H1 (cell line): Measurements from ENCODE around the gene BABAM2. TPM values are rescaled to one million over a fixed set of nuclear protein-coding genes. Genes with fewer than 3 reads are reported as not detected.

Experiments
- CTCF ChIA-PET: fragments of 300-600 bp; sonication (Branson Sonifier 250); formaldehyde crosslinking; loops from one replicate; lab custom pipeline; 2021; ENCODE audit not compliant: partially characterized antibody; lab: Charles Lee
- POLR2A ChIA-PET: fragments of 300-600 bp; sonication (Branson Sonifier 250); formaldehyde crosslinking; loops from one replicate; lab custom pipeline; 2021; ENCODE audit warnings: inconsistent platforms; ENCODE audit not compliant: partially characterized antibody; lab: Charles Lee
- DNase-seq, 2 experiments: peaks; one replicate each; pipeline versions ENCODE4 v3.0.0 to v3.0.0-alpha.2; 2010 to 2022; ENCODE audit warnings: low spot score in 2 of 2, low read depth in 1 of 2, mixed read lengths in 1 of 2
- FAIRE-seq: peaks from 2 replicates; lab custom pipeline; 2011; peaks lifted over from hg19 to GRCh38; lab: Jason Lieb, UNC
- H2AFZ ChIP-seq: 2 replicates; pipeline ENCODE4 v1.8.1; 2012; ENCODE audit warnings: low read length, inconsistent platforms
- H2AK5ac ChIP-seq: 2 replicates; pipeline ENCODE4 v1.6.1; 2013; ENCODE audit warnings: low read depth, low read length
- H2BK120ac ChIP-seq: replicated peaks from 2 replicates; pipeline ENCODE3; 2013; ENCODE audit warnings: low read depth, low read length, inconsistent platforms
- H2BK12ac ChIP-seq: 2 replicates; pipeline ENCODE4 v1.6.1; 2013; ENCODE audit warnings: low read depth, low read length
- H2BK15ac ChIP-seq: 2 replicates; pipeline ENCODE4 v1.6.1; 2013; ENCODE audit warnings: low read length
- H2BK20ac ChIP-seq: 2 replicates; pipeline ENCODE4 v1.6.1; 2013; ENCODE audit warnings: low read length
- H2BK5ac ChIP-seq: 2 replicates; pipeline ENCODE4 v1.6.1; 2013; ENCODE audit warnings: low read depth, low read length
- H3K14ac ChIP-seq: 2 replicates; pipeline ENCODE4 v1.6.1; 2013; ENCODE audit warnings: inconsistent platforms; ENCODE audit not compliant: insufficient read length
- H3K18ac ChIP-seq: 2 replicates; pipeline ENCODE4 v1.6.1; 2013; ENCODE audit warnings: low read length; ENCODE audit errors: extremely low read depth
- H3K23ac ChIP-seq: 2 replicates; pipeline ENCODE4 v1.6.1; 2013; ENCODE audit warnings: inconsistent platforms; ENCODE audit not compliant: insufficient read length
- H3K23me2 ChIP-seq: 2 replicates; pipeline ENCODE4 v1.6.1; 2013; ENCODE audit warnings: low read depth, low read length
- H3K27ac ChIP-seq: 2 replicates; pipeline ENCODE4 v1.6.1; 2011; ENCODE audit warnings: low read depth, low read length, inconsistent platforms
- H3K27me3 ChIP-seq, 4 experiments: replicated peaks in 1 of 4; 1 replicate in 1 of 4; 2 replicates in 3 of 4; pipeline versions ENCODE4 v1.6.1 to v1.8.1; 2011 to 2013; ENCODE audit warnings: low read length in 3 of 4, mild to moderate bottlenecking in 3 of 4, inconsistent platforms in 2 of 4, mixed read lengths in 2 of 4, moderate library complexity in 1 of 4; ENCODE audit not compliant: control insufficient read depth in 3 of 4, insufficient read depth in 3 of 4; ENCODE audit errors: extremely low read depth in 1 of 4
- H3K36me3 ChIP-seq, 4 experiments: 2 replicates each; pipeline versions ENCODE4 v1.6.1 to v1.8.1; 2011 to 2013; ENCODE audit warnings: mild to moderate bottlenecking in 4 of 4, low read length in 3 of 4, moderate library complexity in 2 of 4, control low read depth in 1 of 4, inconsistent platforms in 1 of 4; ENCODE audit not compliant: insufficient read depth in 4 of 4, control insufficient read depth in 2 of 4
- H3K4ac ChIP-seq: replicated peaks from 2 replicates; pipeline ENCODE3; 2013; ENCODE audit warnings: low read length, low read depth, mixed read lengths, inconsistent platforms; ENCODE audit not compliant: insufficient read length
- H3K4me1 ChIP-seq, 4 experiments: replicated peaks in 1 of 4; 1 replicate in 1 of 4; 2 replicates in 3 of 4; pipeline versions ENCODE4 v1.6.1 to v1.8.1; 2011 to 2013; ENCODE audit warnings: low read length in 3 of 4, inconsistent platforms in 2 of 4, mixed read lengths in 1 of 4; ENCODE audit not compliant: insufficient read depth in 4 of 4, control insufficient read depth in 3 of 4
- H3K4me2 ChIP-seq, 2 experiments: 2 replicates each; pipeline versions ENCODE4 v1.6.1 to v1.8.1; 2011 to 2013; ENCODE audit warnings: low read depth in 2 of 2, low read length in 2 of 2, control low read depth in 1 of 2, inconsistent platforms in 1 of 2, mild to moderate bottlenecking in 1 of 2; ENCODE audit not compliant: insufficient read depth in 1 of 2
- H3K4me3 ChIP-seq, 4 experiments: fragments of 200-600, 300-600 bp in 1 of 4; sonication (generic), shearing (Covaris generic), sonication (Bioruptor Twin) in 1 of 4; 2 replicates each; pipeline versions ENCODE4 v1.5.1 to v1.8.1; 2011 to 2016; ENCODE audit warnings: low read length in 4 of 4, low read depth in 3 of 4, control low read depth in 2 of 4, inconsistent platforms in 2 of 4, mild to moderate bottlenecking in 2 of 4, mixed read lengths in 1 of 4, moderate library complexity in 1 of 4; ENCODE audit not compliant: insufficient read depth in 2 of 4; ENCODE audit errors: extremely low read depth in 1 of 4
- H3K56ac ChIP-seq: replicated peaks from 2 replicates; pipeline ENCODE3; 2013; ENCODE audit warnings: low read depth, mild to moderate bottlenecking, mixed read lengths, low read length, inconsistent platforms; ENCODE audit not compliant: insufficient read length
- H3K79me1 ChIP-seq: 2 replicates; pipeline ENCODE4 v1.6.1; 2013; ENCODE audit warnings: low read depth, low read length, control low read depth
- H3K79me2 ChIP-seq, 2 experiments: 2 replicates each; pipeline versions ENCODE4 v1.6.1 to v1.8.1; 2012 to 2013; ENCODE audit warnings: low read length in 2 of 2, mild to moderate bottlenecking in 2 of 2, inconsistent platforms in 1 of 2; ENCODE audit not compliant: insufficient read depth in 2 of 2, control insufficient read depth in 1 of 2
- H3K9ac ChIP-seq, 4 experiments: replicated peaks in 1 of 4; 1 replicate in 1 of 4; 2 replicates in 3 of 4; pipeline versions ENCODE4 v1.6.1 to v1.8.1; 2011 to 2013; ENCODE audit warnings: low read depth in 3 of 4, low read length in 3 of 4, control low read depth in 2 of 4, mild to moderate bottlenecking in 2 of 4, moderate library complexity in 2 of 4, inconsistent platforms in 1 of 4; ENCODE audit errors: extremely low read depth in 1 of 4
- H3K9me3 ChIP-seq, 2 experiments: 2 replicates each; pipeline versions ENCODE4 v1.6.1 to v1.8.1; 2012 to 2013; ENCODE audit warnings: mild to moderate bottlenecking in 2 of 2, moderate library complexity in 2 of 2, control low read depth in 1 of 2, inconsistent platforms in 1 of 2, low read depth in 1 of 2, low read length in 1 of 2, mixed read lengths in 1 of 2; ENCODE audit not compliant: insufficient read depth in 2 of 2
- H4K20me1 ChIP-seq, 2 experiments: replicated peaks in 1 of 2; 2 replicates each; pipeline versions ENCODE3 to v1.8.1; 2011 to 2013; ENCODE audit warnings: inconsistent platforms in 2 of 2, low read length in 2 of 2, mild to moderate bottlenecking in 1 of 2; ENCODE audit not compliant: insufficient read depth in 2 of 2, control insufficient read depth in 1 of 2
- H4K5ac ChIP-seq: 2 replicates; pipeline ENCODE4 v1.6.1; 2013; ENCODE audit warnings: low read length, low read depth, mixed read lengths, inconsistent platforms; ENCODE audit not compliant: insufficient read length
- H4K8ac ChIP-seq: 2 replicates; pipeline ENCODE4 v1.8.0; 2013; ENCODE audit warnings: mild to moderate bottlenecking, moderate library complexity, low read length, inconsistent platforms; ENCODE audit not compliant: insufficient read depth; ENCODE audit errors: extremely low read depth
- H4K91ac ChIP-seq: replicated peaks from 2 replicates; pipeline ENCODE3; 2013; ENCODE audit warnings: low read length, mixed read lengths, inconsistent platforms; ENCODE audit not compliant: insufficient read length
- BACH1 ChIP-seq: IDR thresholded peaks from 2 replicates; pipeline ENCODE4 v1.6.1; 2012; ENCODE audit warnings: low read length, improper control_type of control experiment
- CBX8 ChIP-seq: fragments of 300-800, 300-1000 bp; sonication (generic); IDR thresholded peaks from 2 replicates; pipeline ENCODE4 v1.7.1; 2016; ENCODE audit warnings: low read depth, low read length, borderline replicate concordance
- FOSL1 ChIP-seq: IDR thresholded peaks from 2 replicates; pipeline ENCODE4 v1.6.1; 2011; ENCODE audit warnings: mild to moderate bottlenecking, low read depth, low read length, moderate library complexity; ENCODE audit not compliant: insufficient read depth
- KDM5A ChIP-seq: fragments of 200-600 bp; IDR thresholded peaks from 2 replicates; pipeline ENCODE4 v1.7.1; 2012; ENCODE audit warnings: mild to moderate bottlenecking, low read length, inconsistent platforms, mixed read lengths
- NANOG ChIP-seq: IDR thresholded peaks from 2 replicates; pipeline ENCODE4 v1.6.1; 2011; ENCODE audit warnings: low read length, low read depth, mild to moderate bottlenecking, inconsistent platforms; ENCODE audit not compliant: insufficient read depth, poor library complexity, severe bottlenecking
- NRF1 ChIP-seq: IDR thresholded peaks from 2 replicates; pipeline ENCODE4 v1.6.1; 2011; ENCODE audit warnings: mild to moderate bottlenecking, low read depth, low read length, improper control_type of control experiment
- SAP30 ChIP-seq: fragments of 300-600 bp; sonication (generic); IDR thresholded peaks from 2 replicates; pipeline ENCODE4 v1.7.1; 2012; ENCODE audit warnings: low read length, moderate library complexity, mild to moderate bottlenecking, inconsistent platforms; ENCODE audit not compliant: insufficient read depth, insufficient replicate concordance
- TAF1 ChIP-seq: IDR thresholded peaks from 2 replicates; pipeline ENCODE4 v1.6.1; 2011; ENCODE audit warnings: mild to moderate bottlenecking, low read depth, low read length
- TAF7 ChIP-seq: optimal IDR thresholded peaks from 2 replicates; pipeline ENCODE3; 2011; ENCODE audit warnings: low read depth, mild to moderate bottlenecking, inconsistent platforms, low read length, moderate library complexity, borderline replicate concordance
- WGBS, 2 experiments: shearing (Covaris generic) in 1 of 2; methylation state at CpG; one replicate each; pipeline versions ENCODE4 v1.1.6 to v1.1.7; 2013 to 2015; ENCODE audit warnings: low lambda C conversion rate in 2 of 2, mixed read lengths in 2 of 2, inconsistent platforms in 1 of 2, low coverage in 1 of 2, missing lambda C conversion rate in 1 of 2; ENCODE audit not compliant: insufficient replicate concordance in 2 of 2, insufficient coverage in 1 of 2, insufficient read length in 1 of 2; ENCODE audit errors: extremely low coverage in 1 of 2, missing lambda C conversion rate in 1 of 2; 5-methylcytosine and 5-hydroxymethylcytosine counted together
- polyA plus RNA-seq, 7 experiments: library from polyadenylated mRNA; depleted of rRNA in 3 of 7; stranded (reverse) in 5 of 7; unstranded in 2 of 7; fragments of >200 nt in 5 of 7; fragments of 200-250 nt in 2 of 7; gene quantifications; 1 replicate in 5 of 7; 2 replicates in 1 of 7; 4 replicates in 1 of 7; pipeline versions ENCODE4 v1.2.1 to v1.2.3, GENCODE V29; 2011 to 2013; ENCODE audit warnings: missing spikeins in 2 of 7, mixed read lengths in 2 of 7
- total RNA-seq: library from RNA; stranded (reverse); fragmentation: NEBNext Ultra II Directional; extraction: Animal tissue kit (Norgen Biotek cat#: 25700); gene quantifications from 2 replicates; pipeline ENCODE4 v1.2.1, GENCODE V29; 2021
- TF ChIP-seq, protein P1 (sequence below): IDR thresholded peaks from 2 replicates; pipeline ENCODE4 v1.6.1; 2012; ENCODE audit warnings: inconsistent platforms
- TF ChIP-seq, protein P2 (sequence below), 3 experiments: IDR thresholded peaks; 1 replicate in 2 of 3; 2 replicates in 1 of 3; pipeline versions ENCODE4 v1.5.1 to v1.6.1; 2011; ENCODE audit warnings: low read length in 3 of 3, mild to moderate bottlenecking in 3 of 3, inconsistent platforms in 2 of 3, low read depth in 1 of 3, moderate library complexity in 1 of 3; ENCODE audit not compliant: insufficient read depth in 1 of 3; ENCODE audit errors: control extremely low read depth in 1 of 3

Gene BABAM2
- total and polyA plus RNA-seq, 2 of the 8 experiments (the other 6 are each of a cell fraction or from before 2014, with no cell fraction given) = 15.8 to 20.9 TPM

DNA sequence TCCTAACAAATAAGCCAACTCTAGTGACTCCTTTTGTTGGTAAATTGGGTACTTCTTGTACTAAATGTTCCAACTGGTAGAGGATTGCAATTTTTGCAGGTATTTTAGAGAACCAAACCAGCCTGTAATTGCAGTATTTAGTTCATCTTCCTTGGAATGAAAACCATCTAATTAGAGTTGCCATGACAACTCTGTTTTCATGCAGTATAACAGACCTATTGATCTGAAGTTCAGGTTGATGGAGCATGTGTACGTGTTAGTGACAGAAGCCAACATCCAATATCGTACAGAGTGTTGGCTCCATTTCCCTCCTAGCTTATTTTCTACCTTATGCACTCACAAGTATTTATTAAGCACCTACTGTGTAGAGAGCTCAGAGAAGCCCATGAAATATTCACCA is 325.8 kb downstream of the BABAM2 start:
- H2BK12ac ChIP-seq = no peak overlapping the region
- H4K8ac ChIP-seq = no peak overlapping the region
- H2BK120ac ChIP-seq = no peak overlapping the region
- H3K56ac ChIP-seq = no peak overlapping the region
- H3K18ac ChIP-seq = no peak overlapping the region
- FAIRE-seq (no peak), DNase-seq (no peak)
- H3K14ac ChIP-seq = no peak overlapping the region
- WGBS, 2 experiments = 98% methylated on average over 2 of the region's 2 CpGs; no CpG with 5 or more reads in 1 of the 2 experiments
- ChIA-PET CTCF (no interaction called here), POLR2A (no interaction called here)
- H3K9me3 ChIP-seq = no peaks in the 10 kb centered on the region
- no peaks in the 10 kb centered on the region for H3K4me1 ChIP-seq
- H2BK5ac ChIP-seq = no peak overlapping the region
- H2BK20ac ChIP-seq = no peak overlapping the region
- no peak overlapping the region for H2BK15ac ChIP-seq
- no peaks in the 10 kb centered on the region for H3K79me2 ChIP-seq
- no peaks in the 10 kb centered on the region for H3K36me3 ChIP-seq
- no peak overlapping the region for H2AK5ac ChIP-seq
- H3K27me3 ChIP-seq = no peaks in the 10 kb centered on the region
- H3K27ac ChIP-seq = no peak overlapping the region
- H3K23me2 ChIP-seq = no peaks in the 10 kb centered on the region; the same call in 1 of the 2 replicates
- H3K79me1 ChIP-seq = no peaks in the 10 kb centered on the region
- H3K4me3 ChIP-seq = no peak overlapping the region
- no peak overlapping the region for H4K5ac ChIP-seq
- no peaks in the 10 kb centered on the region for H4K20me1 ChIP-seq
- H3K9ac ChIP-seq = no peak overlapping the region
- H3K4me2 ChIP-seq = no peak overlapping the region
- H3K23ac ChIP-seq = no peak overlapping the region
- no peak overlapping the region for H2AFZ ChIP-seq
- H3K4ac ChIP-seq = no peak overlapping the region
- H4K91ac ChIP-seq = no peak overlapping the region
- TF ChIP-seq TAF1 = no peak
- no peak for TF ChIP-seq KDM5A
- TF ChIP-seq, protein P1, sequence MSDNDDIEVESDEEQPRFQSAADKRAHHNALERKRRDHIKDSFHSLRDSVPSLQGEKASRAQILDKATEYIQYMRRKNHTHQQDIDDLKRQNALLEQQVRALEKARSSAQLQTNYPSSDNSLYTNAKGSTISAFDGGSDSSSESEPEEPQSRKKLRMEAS = no peak
- no peak for TF ChIP-seq NRF1
- TF ChIP-seq, protein P2, sequence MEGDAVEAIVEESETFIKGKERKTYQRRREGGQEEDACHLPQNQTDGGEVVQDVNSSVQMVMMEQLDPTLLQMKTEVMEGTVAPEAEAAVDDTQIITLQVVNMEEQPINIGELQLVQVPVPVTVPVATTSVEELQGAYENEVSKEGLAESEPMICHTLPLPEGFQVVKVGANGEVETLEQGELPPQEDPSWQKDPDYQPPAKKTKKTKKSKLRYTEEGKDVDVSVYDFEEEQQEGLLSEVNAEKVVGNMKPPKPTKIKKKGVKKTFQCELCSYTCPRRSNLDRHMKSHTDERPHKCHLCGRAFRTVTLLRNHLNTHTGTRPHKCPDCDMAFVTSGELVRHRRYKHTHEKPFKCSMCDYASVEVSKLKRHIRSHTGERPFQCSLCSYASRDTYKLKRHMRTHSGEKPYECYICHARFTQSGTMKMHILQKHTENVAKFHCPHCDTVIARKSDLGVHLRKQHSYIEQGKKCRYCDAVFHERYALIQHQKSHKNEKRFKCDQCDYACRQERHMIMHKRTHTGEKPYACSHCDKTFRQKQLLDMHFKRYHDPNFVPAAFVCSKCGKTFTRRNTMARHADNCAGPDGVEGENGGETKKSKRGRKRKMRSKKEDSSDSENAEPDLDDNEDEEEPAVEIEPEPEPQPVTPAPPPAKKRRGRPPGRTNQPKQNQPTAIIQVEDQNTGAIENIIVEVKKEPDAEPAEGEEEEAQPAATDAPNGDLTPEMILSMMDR (IDR thresholded peaks at IDR 0.05; ENCODE audit: control extremely low read depth in 1 of 3, insufficient read depth in 1 of 3, low read depth in 1 of 3, low read length in 3 of 3) = no peak
- TF ChIP-seq TAF7 = no peak
- no peak for TF ChIP-seq BACH1
- TF ChIP-seq FOSL1 = no peak
- no peak for TF ChIP-seq SAP30
- TF ChIP-seq CBX8 = no peak
- no peak for TF ChIP-seq NANOG
